ENCODE results near the gene LRRC49.

The LRRC49 gene

GRCh38 chr15:70902107-70902506 lies 9.5 kb downstream of the LRRC49 start:
- peaks cover 4% of the 10 kb centered on the region for H3K79me1 ChIP-seq (ENCODE audit: low read length)
- H2BK5ac ChIP-seq (ENCODE audit: low read depth, low read length, poor library complexity), result peak overlapping the region; percentile 41
- H2BK12ac ChIP-seq (ENCODE audit: low read length), result no peak overlapping the region
- peak overlapping the region; percentile 51 for H3K27ac ChIP-seq (ENCODE audit: low read depth, low read length)
- H2AFZ ChIP-seq (ENCODE audit: insufficient read depth, low read length, poor library complexity), result no peak overlapping the region
- no peak overlapping the region for H3K4ac ChIP-seq (ENCODE audit: low read depth, low read length)
- H4K12ac ChIP-seq (ENCODE audit: low read depth, low read length), result no peak overlapping the region
- H2AK5ac ChIP-seq (ENCODE audit: low read length), result no peak overlapping the region
- DNase-seq, result peak in 1 of 2 donors; percentile 8
- WGBS (ENCODE audit: extremely low coverage, insufficient coverage, insufficient read length), result no CpG with 5 or more reads among the region's 1 CpG
- no peak overlapping the region for H3K23ac ChIP-seq (ENCODE audit: low read length)
- no peaks in the 10 kb centered on the region for H3K27me3 ChIP-seq (ENCODE audit: insufficient read depth, low read length)
- H3K9me3 ChIP-seq (ENCODE audit: insufficient read depth, low read depth, low read length), result peaks cover 1% of the 10 kb centered on the region
- no peak overlapping the region for H3K4me2 ChIP-seq (ENCODE audit: low read length)
- H3K14ac ChIP-seq (ENCODE audit: low read length), result no peak overlapping the region
- H2BK120ac ChIP-seq (ENCODE audit: insufficient read depth, low read length, poor library complexity), result no peak overlapping the region
- H4K8ac ChIP-seq (ENCODE audit: low read depth, low read length), result no peak overlapping the region
- H4K91ac ChIP-seq (ENCODE audit: low read depth, low read length), result no peak overlapping the region
- H3K79me2 ChIP-seq (ENCODE audit: control insufficient read depth, insufficient read depth, low read length, poor library complexity), result no peaks in the 10 kb centered on the region
- no peak overlapping the region for H3K9ac ChIP-seq (ENCODE audit: low read length)
- H3K36me3 ChIP-seq (ENCODE audit: control insufficient read depth in 1 of 2, insufficient read depth in 2 of 2, low read length in 2 of 2), result no peaks in the 10 kb centered on the region
- no peak overlapping the region for H3K4me3 ChIP-seq (ENCODE audit: low read depth, low read length)
- H3K4me1 ChIP-seq (ENCODE audit: control insufficient read depth in 1 of 2, insufficient read depth in 2 of 2, low read length in 2 of 2), result peaks cover 3% of the 10 kb centered on the region in 2 experiments
- H3K18ac ChIP-seq (ENCODE audit: low read length), result no peak overlapping the region

GRCh38 chr15:70906842-70907241 lies 14.2 kb downstream of the LRRC49 start:
- Histone ChIP-seq H3K4ac (ENCODE audit: low read depth, low read length) (no peak overlapping the region), H4K91ac (ENCODE audit: low read depth, low read length) (no peak overlapping the region), H2AK5ac (ENCODE audit: low read length) (no peak overlapping the region), H3K4me3 (ENCODE audit: low read depth, low read length) (no peak overlapping the region), H2BK120ac (ENCODE audit: insufficient read depth, low read length, poor library complexity) (no peak overlapping the region), H3K79me2 (ENCODE audit: control insufficient read depth, insufficient read depth, low read length, poor library complexity) (no peaks in the 10 kb centered on the region), H3K27me3 (ENCODE audit: insufficient read depth, low read length) (no peaks in the 10 kb centered on the region), H4K8ac (ENCODE audit: low read depth, low read length) (no peak overlapping the region), H3K9me3 (ENCODE audit: insufficient read depth, low read depth, low read length) (peaks cover 6% of the 10 kb centered on the region), H3K79me1 (ENCODE audit: low read length) (peaks cover 4% of the 10 kb centered on the region), H2BK5ac (ENCODE audit: low read depth, low read length, poor library complexity) (no peak overlapping the region), H3K4me2 (ENCODE audit: low read length) (no peak overlapping the region), H3K9ac (ENCODE audit: low read length) (no peak overlapping the region), H2AFZ (ENCODE audit: insufficient read depth, low read length, poor library complexity) (no peak overlapping the region), H3K14ac (ENCODE audit: low read length) (no peak overlapping the region), H3K18ac (ENCODE audit: low read length) (no peak overlapping the region), H3K4me1 (ENCODE audit: control insufficient read depth in 1 of 2, insufficient read depth in 2 of 2, low read length in 2 of 2) (peaks cover 3% of the 10 kb centered on the region in 2 experiments), H4K12ac (ENCODE audit: low read depth, low read length) (no peak overlapping the region), H2BK12ac (ENCODE audit: low read length) (no peak overlapping the region), H3K27ac (ENCODE audit: low read depth, low read length) (no peak overlapping the region), H3K36me3 (ENCODE audit: control insufficient read depth in 1 of 2, insufficient read depth in 2 of 2, low read length in 2 of 2) (no peaks in the 10 kb centered on the region), H3K23ac (ENCODE audit: low read length) (no peak overlapping the region)
- DNase-seq, result no peak

DNA sequence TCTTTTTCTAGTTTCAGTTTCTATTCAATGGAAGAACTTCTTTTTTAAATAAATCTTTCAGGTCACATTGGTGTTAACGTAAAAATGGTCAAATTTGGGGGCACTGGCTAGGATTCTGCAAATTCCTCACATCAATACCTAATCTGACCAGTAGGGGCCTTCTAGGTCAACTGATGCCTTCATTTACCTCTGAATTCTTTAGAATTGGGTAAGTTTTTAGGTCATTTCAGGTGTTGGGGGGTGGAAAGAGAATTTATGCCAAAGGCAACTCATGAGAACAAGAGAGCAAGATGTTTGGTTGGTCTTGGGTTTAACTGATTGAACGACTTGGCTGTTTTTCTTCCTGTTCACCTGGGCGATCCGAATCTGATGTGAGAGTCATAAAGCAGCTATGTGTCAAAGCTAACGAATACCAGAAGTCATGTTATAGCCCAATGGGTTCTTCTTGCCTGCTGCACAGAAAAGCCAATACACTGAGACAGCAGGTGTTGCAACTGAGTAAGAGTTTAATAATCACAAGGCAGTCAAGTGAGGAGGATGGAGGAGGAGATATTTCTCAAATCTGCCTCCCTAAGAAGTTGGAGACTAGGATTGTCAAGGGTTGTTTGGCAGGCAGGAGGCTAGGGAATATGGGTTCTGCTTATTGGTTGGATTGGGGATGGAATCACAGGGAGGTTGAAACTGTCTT lies 15.3 kb downstream of the LRRC49 start:
- Histone ChIP-seq H2AFZ (ENCODE audit: insufficient read depth, low read length, poor library complexity) (no peak overlapping the region), H4K8ac (ENCODE audit: low read depth, low read length) (no peak overlapping the region), H3K4me1 (ENCODE audit: control insufficient read depth in 1 of 2, insufficient read depth in 2 of 2, low read length in 2 of 2) (no peaks in the 10 kb centered on the region), H2BK120ac (ENCODE audit: insufficient read depth, low read length, poor library complexity) (no peak overlapping the region), H3K9me3 (ENCODE audit: insufficient read depth, low read depth, low read length) (peaks cover 6% of the 10 kb centered on the region), H3K4me2 (ENCODE audit: low read length) (no peak overlapping the region), H3K79me1 (ENCODE audit: low read length) (no peaks in the 10 kb centered on the region), H4K91ac (ENCODE audit: low read depth, low read length) (no peak overlapping the region), H3K14ac (ENCODE audit: low read length) (no peak overlapping the region), H4K12ac (ENCODE audit: low read depth, low read length) (no peak overlapping the region), H3K27ac (ENCODE audit: low read depth, low read length) (no peak overlapping the region), H3K4ac (ENCODE audit: low read depth, low read length) (no peak overlapping the region), H3K23ac (ENCODE audit: low read length) (no peak overlapping the region), H3K18ac (ENCODE audit: low read length) (no peak overlapping the region), H3K9ac (ENCODE audit: low read length) (no peak overlapping the region), H3K27me3 (ENCODE audit: insufficient read depth, low read length) (no peaks in the 10 kb centered on the region), H2AK5ac (ENCODE audit: low read length) (no peak overlapping the region), H2BK12ac (ENCODE audit: low read length) (no peak overlapping the region), H3K79me2 (ENCODE audit: control insufficient read depth, insufficient read depth, low read length, poor library complexity) (no peaks in the 10 kb centered on the region), H3K36me3 (ENCODE audit: control insufficient read depth in 1 of 2, insufficient read depth in 2 of 2, low read length in 2 of 2) (no peaks in the 10 kb centered on the region), H3K4me3 (ENCODE audit: low read depth, low read length) (no peak overlapping the region), H2BK5ac (ENCODE audit: low read depth, low read length, poor library complexity) (no peak overlapping the region)
- DNase-seq, result no peak
- WGBS (ENCODE audit: extremely low coverage, insufficient coverage, insufficient read length), result no CpG with 5 or more reads among the region's 5 CpGs

GRCh38 chr15:70910958-70911357 lies 18.3 kb downstream of the LRRC49 start:
- H4K12ac ChIP-seq (ENCODE audit: low read depth, low read length), result no peak overlapping the region
- no peaks in the 10 kb centered on the region for H3K79me2 ChIP-seq (ENCODE audit: control insufficient read depth, insufficient read depth, low read length, poor library complexity)
- H2AK5ac ChIP-seq (ENCODE audit: low read length), result no peak overlapping the region
- no peaks in the 10 kb centered on the region for H3K4me1 ChIP-seq (ENCODE audit: control insufficient read depth in 1 of 2, insufficient read depth in 2 of 2, low read length in 2 of 2)
- H4K8ac ChIP-seq (ENCODE audit: low read depth, low read length), result no peak overlapping the region
- H3K27ac ChIP-seq (ENCODE audit: low read depth, low read length), result no peak overlapping the region
- H2BK120ac ChIP-seq (ENCODE audit: insufficient read depth, low read length, poor library complexity), result no peak overlapping the region
- no peak overlapping the region for H2BK5ac ChIP-seq (ENCODE audit: low read depth, low read length, poor library complexity)
- H3K18ac ChIP-seq (ENCODE audit: low read length), result no peak overlapping the region
- H3K4me3 ChIP-seq (ENCODE audit: low read depth, low read length), result no peak overlapping the region
- H3K9me3 ChIP-seq (ENCODE audit: insufficient read depth, low read depth, low read length), result peaks cover 6% of the 10 kb centered on the region
- H3K23ac ChIP-seq (ENCODE audit: low read length), result no peak overlapping the region
- H3K27me3 ChIP-seq (ENCODE audit: insufficient read depth, low read length), result no peaks in the 10 kb centered on the region
- no peaks in the 10 kb centered on the region for H3K79me1 ChIP-seq (ENCODE audit: low read length)
- no peak overlapping the region for H3K14ac ChIP-seq (ENCODE audit: low read length)
- H3K36me3 ChIP-seq (ENCODE audit: control insufficient read depth in 1 of 2, insufficient read depth in 2 of 2, low read length in 2 of 2), result no peaks in the 10 kb centered on the region
- no peak overlapping the region for H2AFZ ChIP-seq (ENCODE audit: insufficient read depth, low read length, poor library complexity)
- no peak overlapping the region for H3K4me2 ChIP-seq (ENCODE audit: low read length)
- no peak overlapping the region for H3K4ac ChIP-seq (ENCODE audit: low read depth, low read length)
- H3K9ac ChIP-seq (ENCODE audit: low read length), result no peak overlapping the region
- DNase-seq, result no peak
- WGBS (ENCODE audit: extremely low coverage, insufficient coverage, insufficient read length), result no CpG with 5 or more reads among the region's 1 CpG
- H4K91ac ChIP-seq (ENCODE audit: low read depth, low read length), result no peak overlapping the region
- no peak overlapping the region for H2BK12ac ChIP-seq (ENCODE audit: low read length)

Data from trophoblast cell (in vitro differentiated cells and primary cell).